ENCODE measurements around the gene TNIK.
"Not testable (repeated sequence)": the region's sequence is repeated elsewhere in the genome, so short reads cannot be mapped to it uniquely, and the experiment has no call there.

TNIK gene

GRCh38 chr3:171445620-171446204 is 14.5 kb downstream of the TNIK start:
- no peak for DNase-seq

GRCh38 chr3:171444001-171444690 is 16.1 kb downstream of the TNIK start:
- DNase-seq, result no peak

- DNase-seq, result no peak
Observed at GRCh38 chr3:171443211-171443957, 16.8 kb downstream of the TNIK start.

DNA sequence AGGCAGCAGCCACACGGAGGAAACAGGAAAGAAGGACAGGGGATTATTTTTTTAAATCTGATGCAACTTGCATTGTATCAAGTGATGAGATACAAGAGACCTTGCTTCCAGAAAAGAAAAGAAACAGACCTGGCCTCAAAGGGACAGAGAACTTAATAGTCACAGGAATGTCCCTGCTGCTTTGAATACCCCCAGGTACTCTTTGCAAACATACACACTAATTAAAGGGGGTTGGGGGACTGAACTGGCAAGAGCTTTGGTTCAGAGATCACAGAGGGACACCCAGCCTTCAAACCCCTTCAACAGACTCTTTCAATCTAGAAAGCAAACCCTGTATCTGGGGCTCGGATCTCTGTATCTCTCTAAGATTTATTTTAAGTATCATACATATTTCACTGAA is 18.0 kb downstream of the TNIK start:
- no peak for DNase-seq

DNA sequence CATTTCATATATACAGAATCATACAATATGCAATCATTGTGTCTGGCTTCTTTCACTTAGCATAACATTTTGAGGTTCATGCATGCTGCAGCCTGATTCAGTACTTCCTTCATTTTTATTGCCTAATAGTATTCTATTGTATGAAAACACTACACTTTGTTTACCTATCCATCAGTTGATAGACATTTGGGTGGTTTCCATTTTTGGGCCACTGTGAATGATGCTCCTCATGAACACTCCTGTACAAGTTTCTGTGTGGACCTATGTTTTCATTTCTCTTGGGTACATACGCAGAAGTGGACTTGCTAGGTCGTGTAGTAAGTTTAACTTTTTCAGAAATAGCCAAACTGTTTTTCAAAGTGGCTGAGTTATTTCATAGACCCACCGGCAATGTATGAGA is 18.8 kb downstream of the TNIK start:
- DNase-seq, result no peak

- DNase-seq, result no peak
Observed at GRCh38 chr3:171439996-171440395, 20.2 kb downstream of the TNIK start.

DNA sequence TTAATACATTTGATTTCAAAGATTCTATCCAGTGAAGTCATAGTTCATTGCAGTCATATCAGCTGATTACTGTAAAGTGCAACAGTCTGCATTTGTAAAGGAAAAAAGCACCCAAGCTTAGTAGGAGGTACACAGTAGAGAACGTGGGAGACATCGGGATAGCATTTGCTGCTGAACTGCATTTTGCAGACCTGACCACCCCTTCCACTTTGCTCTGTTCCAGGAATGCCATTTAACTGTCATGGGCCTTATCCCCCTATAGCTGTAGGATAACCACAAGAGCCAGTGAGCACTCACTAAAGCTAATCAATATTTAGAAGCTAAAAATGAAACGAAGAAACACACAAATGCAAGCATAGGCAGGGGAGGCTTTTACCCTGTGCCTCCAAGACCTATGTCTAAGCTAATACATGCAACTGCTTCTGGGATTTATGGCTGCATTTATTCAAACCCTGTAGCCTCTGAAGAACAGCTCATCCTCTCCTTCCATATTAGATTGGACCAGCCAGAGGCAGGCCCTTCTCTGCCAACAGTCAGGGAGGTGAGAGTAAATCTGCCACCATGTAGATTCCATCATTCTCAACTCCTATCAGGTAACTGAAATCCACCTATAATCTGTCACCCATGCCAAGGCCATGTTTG is 23.0 kb downstream of the TNIK start:
- DNase-seq, result no peak

DNA sequence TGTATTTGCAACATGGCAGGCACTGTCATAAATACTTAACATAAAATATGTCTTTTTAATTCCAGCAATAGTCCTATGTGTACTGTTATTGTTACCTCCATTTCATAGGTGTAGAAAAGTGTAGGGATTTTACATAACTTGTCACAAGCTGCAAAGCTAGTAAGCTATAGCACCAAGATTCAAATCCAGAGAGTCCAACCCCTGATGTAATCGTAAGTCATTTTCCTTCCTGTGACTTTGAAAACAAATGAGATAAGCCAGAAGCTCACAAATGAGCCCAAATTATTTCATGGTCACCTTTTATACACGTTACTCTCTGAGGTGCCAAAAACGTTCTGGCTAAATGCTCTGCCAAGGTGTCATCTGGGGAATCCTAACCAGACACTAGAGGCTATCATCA is 23.8 kb downstream of the TNIK start:
- no peak for DNase-seq

- DNase-seq, result no peak
Observed at GRCh38 chr3:171435757-171436156, 24.4 kb downstream of the TNIK start.

- no peak for DNase-seq
Observed at GRCh38 chr3:171435143-171435542, 25.1 kb downstream of the TNIK start.

- DNase-seq, result no peak
Observed at GRCh38 chr3:171432548-171432947, 27.7 kb downstream of the TNIK start.

- DNase-seq, result no peak
Observed at GRCh38 chr3:171431550-171431949, 28.7 kb downstream of the TNIK start.

DNA sequence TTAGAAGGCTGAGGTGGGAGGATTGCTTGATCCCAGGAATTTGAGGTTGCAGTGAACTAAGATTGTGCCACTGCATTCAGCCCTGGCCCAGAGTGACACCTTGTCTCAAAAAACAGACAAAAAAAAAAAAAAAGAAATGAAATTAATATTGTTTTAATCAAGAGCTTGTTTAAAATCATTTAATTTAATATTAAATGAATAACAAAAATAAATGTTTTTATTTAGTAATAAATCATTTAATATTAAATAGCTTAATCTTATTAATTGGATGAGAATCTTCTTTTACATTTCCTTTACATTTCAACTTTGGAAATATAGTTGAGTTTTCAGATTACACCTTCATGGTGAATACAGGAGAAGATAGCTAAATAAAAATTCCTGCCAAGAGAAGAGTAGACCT is 29.7 kb downstream of the TNIK start:
- no peak for DNase-seq

DNA sequence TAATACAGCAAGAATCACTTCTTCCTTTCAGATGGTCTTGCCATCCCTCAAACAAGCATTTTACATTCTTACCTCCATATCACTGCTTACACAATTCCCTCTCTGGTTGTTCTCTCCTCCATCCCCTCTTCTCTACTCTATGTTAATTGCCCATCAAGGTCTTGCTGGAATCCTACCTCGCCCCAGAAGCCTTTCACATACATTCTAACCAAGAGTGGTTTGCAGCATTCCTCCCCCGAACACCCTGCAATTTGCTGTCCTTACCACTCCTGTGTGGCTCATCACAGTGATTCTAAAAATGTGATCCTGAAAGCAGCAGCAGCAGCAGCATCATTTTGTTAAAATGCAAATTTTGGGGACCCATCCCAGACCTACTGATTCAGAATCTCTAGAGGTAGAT is 30.6 kb downstream of the TNIK start:
- DNase-seq, result no peak

GRCh38 chr3:171428892-171429291 is 31.3 kb downstream of the TNIK start:
- no peak for DNase-seq

GRCh38 chr3:171428321-171428787 is 31.9 kb downstream of the TNIK start:
- DNase-seq, result no peak

- no peak for DNase-seq
Observed at GRCh38 chr3:171427771-171428320, 32.4 kb downstream of the TNIK start.

- DNase-seq, result not testable (repeated sequence)
Observed at GRCh38 chr3:171424063-171424462, 36.1 kb downstream of the TNIK start.

GRCh38 chr3:171422855-171423254 is 37.4 kb downstream of the TNIK start:
- not testable (repeated sequence) for DNase-seq

DNA sequence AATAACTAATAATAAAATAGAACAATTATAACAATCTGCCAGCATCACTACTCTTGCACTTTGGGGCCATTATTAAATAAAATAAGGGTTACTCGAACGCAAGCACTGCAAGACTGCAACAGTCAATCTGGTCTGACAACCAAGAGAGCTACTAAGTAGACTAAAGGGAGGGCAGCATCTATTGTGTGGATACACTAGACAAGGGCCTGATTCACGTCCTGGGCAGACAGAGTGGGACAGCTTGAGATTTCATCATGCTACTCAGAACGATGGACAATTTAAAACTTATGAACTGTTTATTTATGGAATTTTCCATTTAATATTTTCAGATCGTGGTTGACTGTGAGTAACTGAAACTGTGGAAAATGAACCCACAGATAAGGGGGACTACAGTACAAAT is 39.5 kb downstream of the TNIK start:
- DNase-seq, result no peak

DNA sequence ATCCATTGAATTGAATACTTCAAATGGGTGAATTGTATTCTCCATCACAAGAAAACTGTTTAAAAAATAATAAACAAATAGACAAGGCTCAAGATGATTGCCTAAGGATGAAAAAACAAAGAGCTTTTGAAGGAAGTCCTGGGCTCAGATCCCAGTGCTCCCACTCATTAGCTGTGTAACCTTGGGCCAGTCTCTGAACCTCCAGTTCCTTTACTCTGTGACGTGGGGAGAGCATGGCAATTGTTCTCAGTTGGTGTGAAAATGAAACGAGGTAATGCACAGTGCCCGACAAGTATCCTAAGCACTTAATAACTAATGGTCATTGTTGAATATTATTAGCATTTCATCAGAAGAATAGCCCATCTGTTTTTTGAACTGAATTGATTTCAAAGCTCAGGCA is 40.7 kb downstream of the TNIK start:
- DNase-seq, result no peak

DNA sequence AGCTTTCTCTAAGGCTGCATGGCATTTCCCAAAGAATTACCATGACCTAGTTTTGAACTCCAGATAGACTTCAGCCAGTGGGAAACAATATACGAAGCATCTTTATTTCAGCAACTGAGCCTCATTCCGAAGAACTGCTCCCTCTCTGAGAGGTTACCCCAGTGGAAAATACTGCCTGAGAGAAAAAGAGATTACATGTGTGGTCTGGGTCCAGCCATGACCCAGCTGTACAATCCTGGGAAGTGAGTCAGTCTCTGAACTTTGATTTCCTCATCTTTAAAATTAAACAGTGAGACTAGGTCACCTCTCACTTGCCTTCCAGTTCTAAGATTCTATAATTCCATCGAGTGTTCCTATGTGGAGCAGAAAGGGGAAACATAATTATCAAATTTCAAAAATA is 42.4 kb downstream of the TNIK start:
- DNase-seq, result no peak

- no peak for DNase-seq
Observed at GRCh38 chr3:171417137-171417536, 43.1 kb downstream of the TNIK start.

All from right forelimb (tissue), 1 donor.